Stimulated activated CD8-positive, alpha-beta memory T cell treated with anti-CD3 and anti-CD28 coated beads, Interleukin-7, amount 100 ng/mL, for 24 hours (primary cell): ENCODE measurements around the gene CDC34.
A peak's percentile ranks its signal among the peaks of the same experiment; 100 is the strongest.

Experiments used
- DNase-seq: peaks from one replicate; pipeline ENCODE4 v3.0.0-alpha.2; 2020; ENCODE audit warnings: low read depth

Gene CDC34

GRCh38 chr19:531753-532560 lies at the start of gene CDC34:
TSS of gene CDC34 (plus strand) at chr19:531760. CDS start at chr19:531932, 172 bp downstream.
- no peak for DNase-seq

DNA sequence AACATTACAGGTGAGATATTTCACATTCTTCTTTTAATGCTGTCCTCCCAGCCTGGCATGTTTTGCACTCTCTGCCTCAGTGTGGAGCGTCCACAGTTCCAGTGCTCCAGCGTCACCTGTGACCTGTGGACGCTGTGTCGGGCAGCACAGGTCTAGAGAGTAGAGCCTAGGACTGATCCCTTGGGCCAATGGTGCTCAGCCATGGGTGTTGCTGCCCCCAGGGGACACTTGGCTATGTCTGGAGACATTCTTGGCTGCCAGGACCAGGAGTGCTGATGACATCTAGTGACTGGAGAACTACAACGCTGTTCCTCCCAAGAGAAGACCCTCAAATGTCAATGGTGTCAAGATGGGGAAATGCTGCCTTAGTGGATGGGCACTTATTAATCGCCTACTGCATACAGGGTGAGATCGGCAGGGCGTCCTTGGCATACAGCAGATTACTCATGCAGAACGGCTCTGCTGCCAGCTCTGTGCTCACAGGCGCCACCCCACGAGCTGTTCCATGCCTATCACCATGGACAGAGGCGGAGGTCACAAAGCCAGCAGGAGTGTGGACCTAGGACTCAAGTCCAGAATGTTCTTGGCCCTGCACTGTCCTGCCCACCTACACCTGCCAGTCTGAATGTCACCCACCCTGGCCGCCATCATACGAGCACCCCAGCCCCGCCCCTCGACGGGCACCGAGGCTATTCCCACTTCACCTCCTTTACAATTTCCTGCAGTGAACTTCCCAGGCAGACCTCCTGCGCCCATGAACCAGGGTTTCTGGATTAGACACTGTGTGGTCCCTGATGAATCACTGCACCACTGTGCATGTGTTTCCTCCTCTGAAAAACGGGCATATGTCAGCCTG lies 49.1 kb upstream of the CDC34 start:
- DNase-seq = no peak

DNA sequence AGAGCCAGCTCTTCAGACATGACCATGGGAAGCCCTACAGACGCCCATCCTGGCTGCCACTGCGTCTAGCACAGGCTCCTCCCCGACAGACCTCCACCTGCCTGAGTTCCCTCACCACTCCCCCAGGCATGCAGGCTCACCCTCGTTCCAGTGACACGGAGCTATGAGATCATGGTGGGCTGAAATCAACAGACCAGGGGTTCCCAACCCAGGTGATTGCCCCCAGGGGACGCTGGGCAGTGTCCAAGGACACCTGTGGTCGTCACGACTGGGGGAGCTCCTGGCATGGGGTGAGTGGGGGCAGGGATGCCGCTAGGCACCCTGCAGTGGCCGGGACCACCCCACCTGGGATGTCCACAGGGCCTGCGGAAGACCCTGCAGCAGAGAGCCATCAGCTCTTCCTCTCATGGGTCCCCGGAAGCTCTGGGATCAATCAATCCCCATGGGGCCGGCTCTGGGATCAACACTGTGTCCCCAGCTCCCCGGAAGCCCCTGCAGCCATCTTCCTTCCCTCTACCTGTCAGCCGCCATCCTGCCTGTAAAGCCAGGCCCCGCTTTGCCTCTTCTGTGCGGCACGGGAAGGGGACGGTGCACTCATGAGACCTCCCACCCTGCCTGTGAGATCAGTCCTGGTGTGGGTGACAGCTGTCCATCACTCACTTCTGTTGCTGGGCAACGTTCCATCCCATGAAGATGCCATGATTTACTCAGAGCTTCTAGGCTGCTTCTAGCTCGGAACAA lies 48.1 kb upstream of the CDC34 start:
- DNase-seq = no peak

GRCh38 chr19:484494-484893 lies 47.1 kb upstream of the CDC34 start:
- no peak for DNase-seq

DNA sequence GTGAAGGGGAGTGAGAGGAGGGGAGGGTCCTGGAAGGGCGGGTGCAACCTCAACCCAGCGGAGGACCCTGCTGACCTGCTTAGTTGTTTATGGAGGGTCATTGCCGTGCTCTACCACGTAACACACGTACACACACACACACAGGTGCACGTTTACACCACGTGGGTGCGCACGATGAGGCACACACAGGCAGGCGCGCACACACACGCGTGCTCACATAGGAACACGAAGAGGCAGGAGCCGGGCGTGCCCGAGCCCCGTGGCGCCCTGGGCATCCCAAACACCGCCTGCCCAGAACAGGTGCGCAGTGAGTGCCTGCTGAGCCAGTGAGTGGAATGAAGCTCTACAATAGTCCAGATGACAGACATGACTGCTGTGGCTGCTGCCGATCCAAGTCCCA lies 46.5 kb upstream of the CDC34 start:
- DNase-seq = no peak

- no peak for DNase-seq
Measured at GRCh38 chr19:485583-486236, 45.9 kb upstream of the CDC34 start.

GRCh38 chr19:488505-489417 lies 42.8 kb upstream of the CDC34 start:
- peak; percentile 84 for DNase-seq

GRCh38 chr19:489418-490196 lies 42.0 kb upstream of the CDC34 start:
- no peak for DNase-seq

DNA sequence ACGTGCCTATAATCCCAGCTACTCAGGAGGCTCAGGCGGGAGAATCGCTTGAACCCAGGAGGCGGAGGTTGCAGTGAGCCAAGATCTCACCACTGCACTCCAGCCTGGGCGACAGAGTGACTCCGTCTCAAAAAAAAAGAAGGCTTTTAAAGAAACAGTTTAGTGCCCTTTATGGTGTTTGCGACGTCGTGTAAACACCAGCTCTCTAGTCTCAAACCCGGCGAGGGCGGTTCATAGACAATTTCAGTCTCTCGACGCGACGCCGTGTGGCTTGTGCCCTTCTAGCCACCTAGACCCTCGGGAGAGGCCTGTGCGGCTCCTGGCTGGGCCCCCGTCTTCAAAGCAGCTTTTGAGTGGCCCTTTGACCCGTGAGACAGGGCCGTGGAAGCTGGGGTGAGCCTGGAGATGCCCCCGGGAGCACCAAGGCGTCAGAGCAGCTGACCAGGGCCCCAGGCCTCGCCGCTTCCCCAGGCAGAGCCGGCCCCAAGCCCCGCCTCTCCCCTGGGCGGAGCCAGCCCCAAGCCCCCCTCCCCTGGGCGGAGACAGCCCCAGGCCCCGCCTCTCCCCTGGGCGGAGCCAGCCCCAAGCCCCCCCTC lies 40.3 kb upstream of the CDC34 start:
- no peak for DNase-seq

- no peak for DNase-seq
Measured at GRCh38 chr19:492091-492531, 39.4 kb upstream of the CDC34 start.

- DNase-seq = no peak
Measured at GRCh38 chr19:493391-494170, 38.0 kb upstream of the CDC34 start.

DNA sequence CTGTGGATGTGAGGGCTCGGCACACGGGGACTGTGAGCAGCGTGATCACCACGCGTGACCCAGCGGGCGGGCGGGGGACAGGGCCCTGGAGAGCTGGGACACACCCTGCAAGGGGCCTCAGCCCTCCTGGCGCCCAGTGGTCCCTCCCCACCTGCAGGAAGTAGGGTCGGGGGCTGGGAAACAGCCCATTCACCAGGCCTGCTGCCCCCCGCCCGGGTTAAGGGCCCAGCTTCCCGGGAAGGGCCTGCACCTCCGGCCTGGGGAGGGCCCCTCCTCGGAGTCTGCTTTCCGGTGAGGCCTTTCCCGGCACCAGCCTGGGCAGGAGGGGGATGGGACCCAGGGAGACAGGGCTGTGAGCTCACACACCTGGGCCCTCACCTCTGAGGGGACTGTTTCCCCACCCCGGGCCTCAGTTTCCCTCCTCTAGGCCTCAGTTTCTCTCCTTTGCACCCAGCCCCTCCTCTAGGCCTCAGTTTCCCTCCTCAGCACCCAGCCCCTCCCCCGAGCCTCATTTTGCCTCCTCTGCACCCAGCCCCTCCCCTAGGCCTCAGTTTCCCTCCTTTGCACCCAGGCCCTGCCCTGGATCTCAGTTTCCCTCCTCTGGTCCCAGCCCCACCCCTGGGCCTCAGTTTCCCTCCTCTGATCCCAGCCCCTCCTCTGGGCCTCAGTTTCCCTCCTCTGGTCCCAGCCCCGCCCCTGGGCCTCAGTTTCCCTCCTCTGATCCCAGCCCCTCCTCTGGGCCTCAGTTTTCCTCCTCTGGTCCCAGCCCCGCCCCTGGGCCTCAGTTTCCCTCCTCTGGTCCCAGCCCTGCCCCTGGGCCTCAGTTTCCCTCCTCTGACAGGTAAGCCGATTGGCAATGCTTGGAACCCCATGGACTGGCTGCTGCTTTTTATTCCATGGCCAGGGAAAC lies 37.1 kb upstream of the CDC34 start:
- DNase-seq = no peak

DNA sequence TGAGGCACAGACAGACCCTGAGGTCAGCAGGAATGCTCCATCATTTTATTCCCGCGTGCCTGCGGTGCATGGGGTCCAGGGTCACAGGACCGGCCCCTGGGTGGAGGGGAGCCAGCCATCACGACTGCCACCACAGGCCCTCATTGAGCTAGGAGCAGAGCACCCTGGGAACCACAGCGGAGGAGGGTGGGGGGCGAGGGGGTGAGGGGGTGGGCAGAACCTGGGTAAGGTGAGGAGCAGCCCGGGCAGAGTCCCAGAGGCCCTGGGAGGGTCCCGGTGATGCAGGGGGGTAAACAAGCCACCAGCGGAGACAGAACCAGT lies 36.5 kb upstream of the CDC34 start:
- no peak for DNase-seq

GRCh38 chr19:495402-496111 lies 36.0 kb upstream of the CDC34 start:
- DNase-seq = no peak

DNA sequence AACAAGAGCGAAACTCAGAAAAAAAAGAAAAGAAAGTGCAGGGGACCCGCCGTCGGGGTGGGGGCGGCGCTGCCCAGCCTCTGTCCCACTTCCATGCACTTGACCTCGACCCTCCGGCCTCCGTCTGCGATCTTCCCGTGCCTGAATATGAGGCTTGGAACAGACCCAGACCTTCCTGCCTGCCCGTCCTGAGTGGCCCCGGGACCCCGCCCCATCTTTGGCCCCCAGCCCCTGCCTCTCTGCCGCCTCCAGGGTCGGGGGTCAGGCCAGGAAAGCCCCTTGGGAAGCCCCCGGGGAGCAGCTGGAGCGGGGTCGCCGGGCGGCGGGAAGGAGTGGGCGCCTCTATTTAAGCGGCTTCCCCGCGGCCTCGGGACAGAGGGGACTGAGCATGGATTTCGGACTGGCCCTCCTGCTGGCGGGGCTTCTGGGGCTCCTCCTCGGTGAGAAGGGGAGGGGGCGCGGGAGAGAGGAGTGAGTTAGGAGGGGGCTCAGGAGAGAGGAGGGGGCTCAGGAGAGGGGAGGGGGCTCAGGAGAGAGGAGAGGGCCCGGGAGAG lies 35.4 kb upstream of the CDC34 start, which contains the start of gene MADCAM1:
Gene MADCAM1 (plus strand): TSS at position 375 of the 554 bp plus-strand sequence. CDS start 14 bp downstream, at position 389.
- DNase-seq = no peak

DNA sequence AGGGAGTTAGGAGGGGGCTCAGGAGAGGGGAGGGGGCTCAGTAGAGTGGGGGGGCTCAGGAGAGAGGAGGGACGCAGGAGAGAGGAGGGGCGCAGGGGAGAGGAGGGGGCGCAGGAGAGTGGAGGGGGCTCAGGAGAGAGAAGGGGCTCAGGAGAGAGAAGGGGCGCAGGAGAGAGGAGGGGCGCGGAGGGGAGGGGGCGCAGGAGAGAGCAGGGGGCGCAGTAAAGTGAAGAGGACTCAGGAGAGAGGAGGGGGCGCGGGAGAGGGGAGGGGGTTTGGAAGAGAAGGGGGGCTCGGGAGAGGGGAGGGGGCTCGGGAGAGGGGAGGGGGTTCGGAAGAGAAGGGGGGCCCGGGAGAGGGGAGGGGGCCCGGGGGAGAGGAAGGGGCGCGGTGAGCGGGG lies 34.6 kb upstream of the CDC34 start:
- no peak for DNase-seq

GRCh38 chr19:497491-497868 lies 34.1 kb upstream of the CDC34 start:
- no peak for DNase-seq
